ENCODE measurements around the gene ETV6.

The ETV6 gene

GRCh38 chr12:11771895-11772502 lies 122.5 kb downstream of the ETV6 start:
- in situ Hi-C loops (cut with MboI; ENCODE audit: low sequenced_read_pairs), result no loop called here

DNA sequence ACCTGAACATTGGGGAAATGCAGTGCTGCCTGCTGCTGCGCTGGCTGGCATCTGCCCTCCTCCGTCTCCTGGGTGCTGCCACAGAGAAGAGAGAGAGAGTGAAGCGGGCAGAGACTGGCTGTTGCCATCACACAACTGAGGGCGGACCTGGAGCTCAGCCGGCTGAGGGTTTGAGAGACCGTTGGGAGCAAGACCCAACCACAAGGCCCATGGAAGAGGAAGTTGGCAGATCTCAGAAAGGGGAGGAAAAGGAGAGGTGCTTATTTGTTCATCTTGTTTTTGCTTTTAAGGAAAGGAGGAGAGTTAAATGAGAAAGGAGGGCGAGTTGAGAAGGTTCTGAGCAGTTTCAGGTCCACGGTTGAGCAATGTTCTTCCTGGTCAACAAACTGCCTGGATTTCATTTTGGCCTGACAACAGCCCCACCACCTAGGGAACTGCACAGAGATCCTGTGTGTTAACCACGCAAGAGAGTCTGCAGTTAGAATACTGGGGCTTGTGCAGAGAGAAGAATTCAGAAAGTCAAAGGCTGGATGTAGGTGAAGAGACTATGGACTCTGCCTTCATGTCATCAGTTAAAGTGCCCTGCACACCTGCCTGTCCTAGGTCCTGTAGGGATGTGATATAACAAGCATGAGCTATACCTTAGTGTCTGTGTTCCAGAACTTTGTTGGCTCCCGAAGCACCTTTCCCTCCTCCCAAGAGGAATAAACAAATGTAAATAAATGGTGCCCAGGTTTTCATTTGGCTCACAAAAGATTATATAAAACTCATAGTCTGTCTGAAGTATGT lies 124.6 kb downstream of the ETV6 start:
- in situ Hi-C loops (cut with MboI; ENCODE audit: low sequenced_read_pairs), result no loop called here

GRCh38 chr12:11774821-11775220 lies 125.3 kb downstream of the ETV6 start:
- in situ Hi-C loops (cut with MboI; ENCODE audit: low sequenced_read_pairs), result no loop called here

- in situ Hi-C loops (cut with MboI; ENCODE audit: low sequenced_read_pairs), result no loop called here
These were observed 126.8 kb downstream of the ETV6 start for GRCh38 chr12:11776316-11776715.

DNA sequence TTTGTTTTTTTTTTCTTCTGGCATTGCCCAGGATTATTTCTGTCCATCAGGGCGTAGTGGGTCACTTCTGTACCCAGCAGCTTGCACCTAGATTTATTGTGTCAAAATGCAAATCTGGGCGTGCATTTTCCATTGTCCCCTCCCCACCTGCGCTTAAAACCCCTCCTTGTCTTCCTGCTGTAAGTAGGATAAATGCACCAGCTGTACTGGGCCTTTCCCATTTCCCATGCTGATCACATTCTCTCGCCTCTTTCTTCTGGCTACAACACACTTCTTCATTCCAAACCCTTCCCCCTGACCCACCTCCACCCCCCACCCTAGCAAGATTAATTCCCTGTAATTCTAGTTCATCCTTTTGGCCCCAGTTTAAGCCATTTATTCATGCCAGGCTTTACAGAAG lies 128.0 kb downstream of the ETV6 start:
- in situ Hi-C loops (cut with MboI; ENCODE audit: low sequenced_read_pairs), result no loop called here

DNA sequence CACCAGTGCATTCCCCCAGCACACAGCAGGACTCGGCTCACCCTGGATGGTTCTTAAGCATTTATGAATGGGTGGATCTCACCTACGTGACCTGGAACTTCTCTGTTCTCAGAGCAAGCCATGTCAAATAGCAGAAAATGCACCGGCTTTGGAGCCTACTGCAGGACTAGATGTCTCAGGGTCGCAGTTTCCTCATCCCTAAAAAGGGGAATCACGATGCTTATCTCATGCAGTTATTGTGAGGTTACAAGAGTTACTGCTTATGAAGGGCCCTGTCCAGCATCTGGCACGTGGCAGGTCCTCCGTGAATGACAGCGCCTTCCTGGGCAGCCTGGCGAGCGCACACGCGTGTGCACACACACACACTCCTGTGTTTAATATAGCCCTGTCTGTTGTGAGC lies 128.5 kb downstream of the ETV6 start:
- in situ Hi-C loops (cut with MboI; ENCODE audit: low sequenced_read_pairs), result no loop called here

- in situ Hi-C loops (cut with MboI; ENCODE audit: low sequenced_read_pairs), result no loop called here
These were observed 129.5 kb downstream of the ETV6 start for GRCh38 chr12:11778713-11779685.

DNA sequence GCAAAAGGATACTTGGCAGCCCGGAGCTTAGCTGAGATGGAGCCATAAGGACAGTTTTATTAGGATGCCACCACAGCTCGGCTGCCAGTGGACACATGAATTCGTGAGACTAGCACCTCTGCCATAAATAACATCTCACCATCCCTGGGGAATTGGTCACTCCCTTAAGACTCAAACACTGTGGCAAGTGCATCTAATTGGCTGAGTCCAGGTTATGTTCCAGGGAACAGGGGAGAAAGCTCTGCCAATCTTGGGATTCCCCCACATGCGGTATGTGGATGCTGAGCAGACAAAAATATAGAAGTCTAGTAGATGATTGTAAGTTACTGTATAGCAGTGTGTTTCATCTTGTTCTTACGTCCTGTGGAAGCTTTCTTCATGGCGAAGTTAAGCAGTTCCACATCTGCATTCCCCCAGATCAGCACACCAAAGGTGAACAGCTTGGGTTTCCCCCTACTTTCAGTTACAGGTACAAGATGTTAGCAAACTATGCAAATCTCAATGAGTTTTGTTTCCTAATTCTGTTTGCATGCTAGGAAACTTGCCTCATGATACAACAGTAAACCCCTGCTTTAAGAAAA lies 131.1 kb downstream of the ETV6 start:
- in situ Hi-C loops (cut with MboI; ENCODE audit: low sequenced_read_pairs), result no loop called here

GRCh38 chr12:11782914-11783420 lies 133.5 kb downstream of the ETV6 start:
- in situ Hi-C loops (cut with MboI; ENCODE audit: low sequenced_read_pairs), result no loop called here

GRCh38 chr12:11785712-11786111 lies 136.2 kb downstream of the ETV6 start:
- in situ Hi-C loops (cut with MboI; ENCODE audit: low sequenced_read_pairs), result no loop called here

- in situ Hi-C loops (cut with MboI; ENCODE audit: low sequenced_read_pairs), result no loop called here
These were observed 137.3 kb downstream of the ETV6 start for GRCh38 chr12:11786638-11787365.

GRCh38 chr12:11787437-11787836 lies 138.0 kb downstream of the ETV6 start:
- in situ Hi-C loops (cut with MboI; ENCODE audit: low sequenced_read_pairs), result no loop called here

DNA sequence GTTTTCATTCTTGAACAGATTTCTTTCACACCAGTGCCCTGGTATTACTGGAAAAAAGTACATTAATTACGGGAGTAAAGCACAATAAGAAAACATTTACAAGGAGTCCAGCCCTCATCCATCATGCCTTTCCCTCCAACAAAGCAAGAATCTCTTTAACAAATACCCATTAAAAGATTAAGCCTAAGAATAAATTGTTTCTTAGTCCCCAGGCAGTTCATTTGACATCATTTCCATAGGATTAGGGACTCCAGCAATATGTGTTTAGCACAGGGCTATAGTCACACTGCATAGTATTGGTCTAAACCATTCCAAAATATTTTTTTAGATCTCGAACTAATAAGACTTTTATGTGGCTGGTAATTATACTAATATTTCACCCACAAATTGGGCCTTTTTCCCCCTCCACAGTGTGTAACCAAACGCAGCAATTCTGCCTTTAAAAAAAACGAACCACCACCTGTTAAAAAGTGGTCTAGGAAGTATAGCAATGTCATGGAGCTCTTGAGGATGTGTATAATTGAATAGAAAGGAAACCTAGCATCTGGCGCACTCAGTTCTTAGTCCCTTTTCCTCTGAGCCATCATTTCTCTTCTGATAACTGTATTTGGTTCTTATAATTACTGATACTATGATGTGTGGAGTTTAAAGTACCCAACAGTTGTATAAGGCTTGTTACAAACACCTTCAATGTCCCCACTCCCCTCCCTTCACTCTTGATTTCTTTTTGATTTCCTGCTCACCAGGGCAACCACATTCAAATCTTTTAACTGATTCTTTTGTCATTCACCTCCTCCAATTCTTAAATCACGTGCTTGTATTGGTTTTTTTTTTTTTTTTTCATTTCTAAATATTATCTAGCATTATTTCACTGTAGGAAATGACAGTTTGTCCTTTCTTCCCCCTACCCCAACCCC lies 138.7 kb downstream of the ETV6 start:
- in situ Hi-C loops (cut with MboI; ENCODE audit: low sequenced_read_pairs), result no loop called here

DNA sequence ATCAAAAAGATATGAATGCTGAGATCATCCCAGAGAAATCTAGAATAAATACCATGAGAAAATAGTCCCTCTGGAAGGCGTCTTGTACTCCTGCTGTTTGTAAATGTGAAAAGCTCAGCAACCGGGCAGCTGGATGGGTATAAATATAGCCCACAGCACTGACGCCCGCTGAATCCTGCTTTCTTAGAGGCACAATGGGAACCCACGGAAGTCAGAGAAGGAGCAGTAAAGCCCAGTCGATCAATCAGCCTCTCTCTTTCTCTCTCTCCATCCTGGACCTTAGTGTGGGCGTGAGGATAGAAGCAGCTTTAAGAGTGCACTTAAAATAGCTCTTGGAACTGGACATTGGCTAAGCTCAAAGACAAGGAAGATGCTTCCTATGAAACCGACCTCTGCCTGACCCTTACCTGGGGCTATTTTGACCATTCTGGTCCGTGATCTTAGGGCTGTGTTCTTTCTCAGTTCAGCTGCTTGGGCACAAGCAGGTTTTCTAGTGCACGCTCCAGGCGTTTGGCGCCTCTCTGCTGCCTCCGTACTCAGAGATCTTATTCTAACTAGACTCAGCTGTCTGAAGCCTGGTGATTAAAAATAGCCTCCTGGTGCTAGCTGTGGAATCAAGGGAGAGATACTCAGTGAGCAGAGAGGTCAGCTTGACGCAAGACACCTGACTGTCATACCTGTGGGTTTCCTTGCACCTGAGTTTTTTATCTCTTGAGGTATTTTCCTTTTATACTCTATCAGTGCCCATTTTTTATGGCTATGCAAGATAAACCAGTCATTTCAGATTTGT lies 144.6 kb downstream of the ETV6 start:
- in situ Hi-C loops (cut with MboI; ENCODE audit: low sequenced_read_pairs), result no loop called here

GRCh38 chr12:11794751-11795150 lies 145.3 kb downstream of the ETV6 start:
- in situ Hi-C loops (cut with MboI; ENCODE audit: low sequenced_read_pairs), result no loop called here

DNA sequence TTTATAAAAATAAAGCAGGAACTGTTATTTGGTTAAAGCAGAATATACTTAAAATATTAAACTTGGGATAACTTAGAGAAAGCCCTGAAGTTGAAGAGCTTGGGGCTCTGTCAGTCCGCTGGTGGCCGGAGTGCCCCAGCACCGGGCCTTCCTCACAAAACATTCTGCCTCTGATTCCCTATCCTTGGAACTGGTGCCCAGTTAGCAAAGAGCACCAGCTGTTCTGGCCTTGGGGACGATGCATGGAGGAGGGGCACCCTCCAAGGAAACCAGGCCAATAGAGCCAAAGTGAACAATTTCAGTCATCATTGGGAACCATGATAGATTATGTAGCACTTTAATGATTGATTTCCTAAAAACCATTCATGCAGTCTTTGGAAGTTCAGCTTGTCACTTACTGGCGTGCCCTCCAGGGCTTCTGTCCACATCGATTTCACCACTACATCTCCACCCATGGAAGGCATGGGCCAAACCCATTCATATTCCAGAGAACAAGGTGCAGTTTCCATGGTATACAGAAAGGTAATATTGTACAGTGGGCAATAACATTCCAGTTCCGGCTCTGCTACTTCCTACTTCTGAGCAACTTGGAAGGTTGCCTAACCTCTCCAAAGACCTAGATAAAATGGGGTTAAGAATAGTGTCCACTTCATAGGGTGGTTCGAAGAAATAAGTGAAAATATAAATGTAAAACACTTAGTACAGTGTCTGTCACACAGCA lies 145.9 kb downstream of the ETV6 start:
- in situ Hi-C loops (cut with MboI; ENCODE audit: low sequenced_read_pairs), result no loop called here

DNA sequence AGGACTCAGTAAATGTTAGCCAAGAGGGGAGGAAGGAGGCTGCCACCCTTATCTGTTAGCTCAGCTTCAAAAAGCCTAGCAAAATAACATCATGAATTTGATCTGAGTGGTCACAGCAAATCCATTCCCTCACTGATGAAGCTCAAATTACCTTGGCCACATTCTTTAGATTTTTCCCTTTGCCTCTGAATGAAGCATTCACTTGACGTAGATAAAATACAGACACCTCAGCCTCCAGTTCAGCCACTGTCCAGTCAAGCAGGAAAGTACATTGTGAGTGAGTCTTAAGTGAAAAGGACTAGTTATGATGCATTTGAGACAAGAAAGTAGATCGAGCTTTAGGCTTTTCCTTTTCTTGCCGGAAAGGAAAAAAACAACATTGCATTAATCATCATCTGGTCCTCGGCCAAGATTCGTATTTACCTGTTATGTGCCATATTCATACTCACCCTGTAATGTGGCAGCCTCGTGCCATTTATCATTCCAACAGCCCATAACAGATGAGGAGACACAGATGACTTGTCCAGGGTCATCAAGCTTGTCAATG lies 146.5 kb downstream of the ETV6 start:
- in situ Hi-C loops (cut with MboI; ENCODE audit: low sequenced_read_pairs), result no loop called here

All from HL-60/S4 (cell line).